GM19328 (cell line): ENCODE data around the gene STARD13.

ENCODE experiments used
- ATAC-seq: cut with Tn5 transposase; IDR thresholded peaks from one replicate; pipeline ENCODE4 v1.9.1; 2021; ENCODE audit warnings: mild to moderate bottlenecking, moderate library complexity; ENCODE audit not compliant: unreplicated experiment

STARD13 gene

DNA sequence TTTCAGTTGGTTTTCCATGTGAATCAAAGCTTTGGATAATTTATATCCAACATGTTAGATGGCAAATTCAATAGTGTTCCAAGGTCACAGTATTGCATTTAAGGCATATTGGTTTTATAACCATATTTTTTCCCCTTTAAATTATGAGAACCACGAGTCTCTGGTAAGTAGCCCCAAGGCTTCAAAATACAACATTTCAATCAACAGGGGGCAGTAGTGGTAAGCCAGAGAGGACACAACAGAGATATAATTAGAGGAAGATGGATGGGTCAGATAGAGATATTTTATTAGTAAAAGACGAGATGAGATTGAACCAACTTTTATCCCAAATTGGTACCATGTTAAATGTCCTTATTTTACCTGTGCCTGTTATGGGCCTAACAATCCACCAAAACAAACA is 216.2 kb downstream of the STARD13 start:
- no peak for ATAC-seq

DNA sequence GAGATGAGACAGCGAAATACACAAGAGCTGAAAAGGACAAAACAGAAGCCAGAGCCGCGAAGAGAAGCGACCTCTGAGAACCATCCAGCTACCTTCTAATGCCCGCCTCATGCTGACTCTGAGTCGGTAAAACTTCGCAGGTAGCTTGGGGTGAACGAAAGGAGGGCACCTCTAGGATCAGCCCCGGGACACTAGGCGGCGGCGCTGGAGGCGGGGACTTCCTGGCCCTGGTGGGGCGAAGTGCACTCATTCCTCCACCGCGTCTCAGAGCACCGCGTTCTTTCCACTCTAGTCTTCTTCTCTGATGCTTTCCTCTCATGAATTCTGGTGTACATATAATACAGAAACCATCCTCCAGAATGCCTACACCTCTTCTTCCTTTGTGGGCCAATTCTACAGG is 219.2 kb downstream of the STARD13 start:
- no peak for ATAC-seq

DNA sequence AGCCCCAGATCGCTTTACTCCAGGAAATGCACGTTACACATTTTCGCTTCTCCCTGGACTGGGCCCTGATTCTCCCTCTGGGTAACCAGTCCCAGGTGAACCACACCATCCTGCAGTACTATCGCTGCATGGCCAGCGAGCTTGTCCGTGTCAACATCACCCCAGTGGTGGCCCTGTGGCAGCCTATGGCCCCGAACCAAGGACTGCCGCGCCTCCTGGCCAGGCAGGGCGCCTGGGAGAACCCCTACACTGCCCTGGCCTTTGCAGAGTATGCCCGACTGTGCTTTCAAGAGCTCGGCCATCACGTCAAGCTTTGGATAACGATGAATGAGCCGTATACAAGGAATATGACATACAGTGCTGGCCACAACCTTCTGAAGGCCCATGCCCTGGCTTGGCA is 224.7 kb downstream of the STARD13 start:
- no peak for ATAC-seq

DNA sequence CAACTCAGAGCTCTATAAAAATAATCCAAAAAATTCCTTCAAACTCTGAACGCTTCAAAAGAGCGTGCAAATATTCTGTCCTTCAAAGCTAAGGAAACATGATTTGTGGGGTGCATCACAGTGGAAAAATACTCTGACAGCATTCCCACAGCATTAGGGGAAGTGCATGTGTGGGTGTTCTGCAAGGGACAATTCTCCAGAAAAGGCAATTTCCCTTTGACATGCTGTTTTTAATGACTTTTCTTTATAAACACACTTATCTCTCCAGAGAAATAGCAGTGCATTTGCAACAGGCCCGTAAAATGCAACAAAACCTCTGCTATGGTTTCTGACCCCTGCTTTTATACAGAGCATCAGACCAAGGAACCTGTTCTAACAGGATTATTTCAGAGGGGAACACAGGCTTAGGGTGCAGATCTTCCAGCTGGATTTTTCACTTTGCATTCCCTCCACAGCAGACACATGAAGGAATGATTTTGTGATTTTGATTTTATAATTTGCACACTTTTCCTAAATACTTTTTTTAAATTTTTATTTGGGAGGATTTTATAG is 226.7 kb downstream of the STARD13 start:
- no peak for ATAC-seq

DNA sequence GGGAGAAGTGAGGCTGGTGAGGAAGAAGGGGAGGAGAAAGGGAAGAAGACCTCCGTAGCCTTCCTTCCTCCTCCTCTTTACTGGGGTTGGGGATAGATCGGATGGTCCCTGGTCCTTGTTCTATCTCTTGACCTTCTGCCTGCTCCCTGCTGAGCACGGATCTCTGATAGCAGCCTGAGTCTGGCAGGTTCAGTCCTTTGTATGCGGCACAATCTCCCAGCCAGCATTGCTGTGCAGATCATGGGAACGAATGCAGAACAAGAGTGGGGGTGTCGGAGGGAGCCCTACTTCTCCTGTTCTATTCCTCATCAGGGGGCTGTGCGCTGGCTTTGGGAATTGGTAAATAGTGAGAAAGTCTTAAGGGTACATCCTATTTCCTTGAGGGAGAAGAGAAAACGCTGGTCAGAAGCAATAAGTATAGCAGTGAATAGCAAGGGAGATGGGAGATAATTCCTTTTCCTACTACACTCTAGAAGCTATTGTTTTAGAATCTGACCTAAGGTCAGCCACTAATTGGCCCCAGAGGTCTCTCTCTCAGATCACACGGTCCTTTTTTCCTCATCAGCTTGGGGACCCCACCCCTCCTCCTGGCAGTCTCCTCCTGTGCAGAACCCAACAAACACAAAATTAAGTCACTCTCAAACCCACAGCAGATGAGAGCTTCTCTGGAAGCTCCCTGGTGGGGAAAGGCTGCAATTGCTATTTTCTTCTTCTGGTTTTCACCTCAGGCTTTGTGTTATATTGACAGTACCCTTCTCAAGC is 228.4 kb downstream of the STARD13 start:
- ATAC-seq, result no peak

DNA sequence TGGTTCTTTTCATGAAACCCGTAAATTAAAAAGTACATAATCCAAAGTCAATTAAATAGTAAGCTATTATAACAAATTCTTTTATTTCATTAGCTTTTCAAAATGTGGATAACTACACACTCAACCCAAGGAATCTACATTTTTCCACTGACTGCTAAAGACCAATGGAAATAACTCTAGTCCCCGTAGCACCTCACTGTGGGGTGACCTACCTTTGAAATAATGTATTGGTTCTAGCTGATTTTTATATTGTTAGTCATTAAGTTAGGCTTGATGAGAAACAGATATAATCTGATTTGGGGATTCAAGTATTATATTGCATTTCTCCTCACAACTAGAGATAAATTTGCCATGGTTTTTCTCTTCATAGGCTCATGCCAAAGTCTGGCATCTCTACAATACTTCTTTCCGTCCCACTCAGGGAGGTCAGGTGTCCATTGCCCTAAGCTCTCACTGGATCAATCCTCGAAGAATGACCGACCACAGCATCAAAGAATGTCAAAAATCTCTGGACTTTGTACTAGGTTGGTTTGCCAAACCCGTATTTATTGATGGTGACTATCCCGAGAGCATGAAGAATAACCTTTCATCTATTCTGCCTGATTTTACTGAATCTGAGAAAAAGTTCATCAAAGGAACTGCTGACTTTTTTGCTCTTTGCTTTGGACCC is 232.0 kb downstream of the STARD13 start:
- no peak for ATAC-seq
